ENCODE data around the gene DNAJB6.
A peak's percentile ranks its signal among the peaks of the same experiment; 100 is the strongest.

The DNAJB6 gene

GRCh38 chr7:157430721-157431120 is 93.9 kb downstream of the DNAJB6 start:
- no peak overlapping the region for H2BK120ac ChIP-seq (ENCODE audit: low read depth, low read length)
- no peaks in the 10 kb centered on the region for H3K79me2 ChIP-seq (ENCODE audit: control insufficient read depth, insufficient read depth, low read length)
- no peak overlapping the region for H4K5ac ChIP-seq (ENCODE audit: low read length)
- peaks cover 3% of the 10 kb centered on the region for H3K4me1 ChIP-seq (ENCODE audit: control insufficient read depth, low read depth, low read length)
- H2AK5ac ChIP-seq (ENCODE audit: low read length), result no peak overlapping the region
- no peak overlapping the region for H4K8ac ChIP-seq (ENCODE audit: low read depth, low read length)
- H3K9ac ChIP-seq (ENCODE audit: low read length), result no peak overlapping the region
- no peak overlapping the region for H2BK5ac ChIP-seq (ENCODE audit: low read length)
- no peak overlapping the region for H3K56ac ChIP-seq (ENCODE audit: low read length)
- no peaks in the 10 kb centered on the region for H3K36me3 ChIP-seq (ENCODE audit: control insufficient read depth, insufficient read depth, low read length)
- DNase-seq, result no peak
- H3K27me3 ChIP-seq (ENCODE audit: insufficient read depth, low read length, poor library complexity), result no peaks in the 10 kb centered on the region
- no peak overlapping the region for H3K4ac ChIP-seq (ENCODE audit: low read depth, low read length)
- H3K4me2 ChIP-seq (ENCODE audit: low read length), result no peak overlapping the region
- H3K18ac ChIP-seq (ENCODE audit: low read length), result no peak overlapping the region
- WGBS (ENCODE audit: extremely low coverage, insufficient coverage, low lambda C conversion rate), result no CpG with 5 or more reads among the region's 7 CpGs
- no peak overlapping the region for H2BK15ac ChIP-seq (replicated peaks; ENCODE audit: low read depth)
- no peak overlapping the region for H3K27ac ChIP-seq (ENCODE audit: low read depth, low read length)
- no peaks in the 10 kb centered on the region for H3K79me1 ChIP-seq (ENCODE audit: low read length)
- no peak overlapping the region for H3K23ac ChIP-seq (ENCODE audit: low read length)
- H3K4me3 ChIP-seq (ENCODE audit: low read length), result no peak overlapping the region

GRCh38 chr7:157431173-157431950 is 94.6 kb downstream of the DNAJB6 start:
- no peak for DNase-seq
- no peak overlapping the region for H3K23ac ChIP-seq (ENCODE audit: low read length)
- H2BK120ac ChIP-seq (ENCODE audit: low read depth, low read length), result no peak overlapping the region
- no peak overlapping the region for H3K9ac ChIP-seq (ENCODE audit: low read length)
- peaks cover 3% of the 10 kb centered on the region for H3K4me1 ChIP-seq (ENCODE audit: control insufficient read depth, low read depth, low read length)
- H3K79me2 ChIP-seq (ENCODE audit: control insufficient read depth, insufficient read depth, low read length), result no peaks in the 10 kb centered on the region
- H2BK15ac ChIP-seq (replicated peaks; ENCODE audit: low read depth), result no peak overlapping the region
- no peak overlapping the region for H2AK5ac ChIP-seq (ENCODE audit: low read length)
- WGBS (ENCODE audit: extremely low coverage, insufficient coverage, low lambda C conversion rate), result no CpG with 5 or more reads among the region's 29 CpGs
- no peak overlapping the region for H3K27ac ChIP-seq (ENCODE audit: low read depth, low read length)
- H3K56ac ChIP-seq (ENCODE audit: low read length), result no peak overlapping the region
- no peaks in the 10 kb centered on the region for H3K27me3 ChIP-seq (ENCODE audit: insufficient read depth, low read length, poor library complexity)
- no peak overlapping the region for H3K4me3 ChIP-seq (ENCODE audit: low read length)
- H3K4me2 ChIP-seq (ENCODE audit: low read length), result no peak overlapping the region
- no peaks in the 10 kb centered on the region for H3K36me3 ChIP-seq (ENCODE audit: control insufficient read depth, insufficient read depth, low read length)
- H4K8ac ChIP-seq (ENCODE audit: low read depth, low read length), result no peak overlapping the region
- no peaks in the 10 kb centered on the region for H3K79me1 ChIP-seq (ENCODE audit: low read length)
- no peak overlapping the region for H3K4ac ChIP-seq (ENCODE audit: low read depth, low read length)
- H2BK5ac ChIP-seq (ENCODE audit: low read length), result no peak overlapping the region
- H3K18ac ChIP-seq (ENCODE audit: low read length), result no peak overlapping the region
- H4K5ac ChIP-seq (ENCODE audit: low read length), result no peak overlapping the region

GRCh38 chr7:157431951-157432540 is 95.2 kb downstream of the DNAJB6 start:
- Histone ChIP-seq H3K4ac (ENCODE audit: low read depth, low read length) (no peak overlapping the region), H2BK120ac (ENCODE audit: low read depth, low read length) (no peak overlapping the region), H3K23ac (ENCODE audit: low read length) (no peak overlapping the region), H2BK15ac (replicated peaks; ENCODE audit: low read depth) (no peak overlapping the region), H3K9ac (ENCODE audit: low read length) (no peak overlapping the region), H4K5ac (ENCODE audit: low read length) (no peak overlapping the region), H3K27ac (ENCODE audit: low read depth, low read length) (no peak overlapping the region), H3K18ac (ENCODE audit: low read length) (no peak overlapping the region), H3K36me3 (ENCODE audit: control insufficient read depth, insufficient read depth, low read length) (no peaks in the 10 kb centered on the region), H3K27me3 (ENCODE audit: insufficient read depth, low read length, poor library complexity) (no peaks in the 10 kb centered on the region), H3K79me2 (ENCODE audit: control insufficient read depth, insufficient read depth, low read length) (no peaks in the 10 kb centered on the region), H4K8ac (ENCODE audit: low read depth, low read length) (no peak overlapping the region), H3K56ac (ENCODE audit: low read length) (peak overlapping the region; percentile 43), H3K4me3 (ENCODE audit: low read length) (no peak overlapping the region), H3K4me2 (ENCODE audit: low read length) (no peak overlapping the region), H3K79me1 (ENCODE audit: low read length) (no peaks in the 10 kb centered on the region), H2AK5ac (ENCODE audit: low read length) (no peak overlapping the region), H3K4me1 (ENCODE audit: control insufficient read depth, low read depth, low read length) (peaks cover 3% of the 10 kb centered on the region), H2BK5ac (ENCODE audit: low read length) (no peak overlapping the region)
- DNase-seq, result no peak
- no CpG with 5 or more reads among the region's 22 CpGs for WGBS (ENCODE audit: extremely low coverage, insufficient coverage, low lambda C conversion rate)

GRCh38 chr7:157432541-157432956 is 95.7 kb downstream of the DNAJB6 start:
- peak; percentile 95 for DNase-seq
- Histone ChIP-seq H3K79me2 (ENCODE audit: control insufficient read depth, insufficient read depth, low read length) (no peaks in the 10 kb centered on the region), H2AK5ac (ENCODE audit: low read length) (no peak overlapping the region), H3K36me3 (ENCODE audit: control insufficient read depth, insufficient read depth, low read length) (no peaks in the 10 kb centered on the region), H3K27ac (ENCODE audit: low read depth, low read length) (no peak overlapping the region), H3K27me3 (ENCODE audit: insufficient read depth, low read length, poor library complexity) (no peaks in the 10 kb centered on the region), H3K9ac (ENCODE audit: low read length) (no peak overlapping the region), H3K18ac (ENCODE audit: low read length) (no peak overlapping the region), H2BK120ac (ENCODE audit: low read depth, low read length) (no peak overlapping the region), H3K4me3 (ENCODE audit: low read length) (no peak overlapping the region), H3K4me1 (ENCODE audit: control insufficient read depth, low read depth, low read length) (peaks cover 3% of the 10 kb centered on the region), H2BK15ac (replicated peaks; ENCODE audit: low read depth) (no peak overlapping the region), H3K4me2 (ENCODE audit: low read length) (peak overlapping the region; percentile 20), H3K4ac (ENCODE audit: low read depth, low read length) (no peak overlapping the region), H3K79me1 (ENCODE audit: low read length) (no peaks in the 10 kb centered on the region), H3K56ac (ENCODE audit: low read length) (peak overlapping the region; percentile 43), H4K5ac (ENCODE audit: low read length) (no peak overlapping the region), H4K8ac (ENCODE audit: low read depth, low read length) (no peak overlapping the region), H2BK5ac (ENCODE audit: low read length) (no peak overlapping the region), H3K23ac (ENCODE audit: low read length) (no peak overlapping the region)
- WGBS (ENCODE audit: extremely low coverage, insufficient coverage, low lambda C conversion rate), result no CpG with 5 or more reads among the region's 17 CpGs

GRCh38 chr7:157432957-157433576 is 96.3 kb downstream of the DNAJB6 start:
- no CpG with 5 or more reads among the region's 18 CpGs for WGBS (ENCODE audit: extremely low coverage, insufficient coverage, low lambda C conversion rate)
- H3K23ac ChIP-seq (ENCODE audit: low read length), result no peak overlapping the region
- no peak overlapping the region for H3K4ac ChIP-seq (ENCODE audit: low read depth, low read length)
- no peak overlapping the region for H3K9ac ChIP-seq (ENCODE audit: low read length)
- no peak overlapping the region for H2BK15ac ChIP-seq (replicated peaks; ENCODE audit: low read depth)
- H3K27ac ChIP-seq (ENCODE audit: low read depth, low read length), result no peak overlapping the region
- no peak overlapping the region for H3K18ac ChIP-seq (ENCODE audit: low read length)
- H3K56ac ChIP-seq (ENCODE audit: low read length), result no peak overlapping the region
- H3K36me3 ChIP-seq (ENCODE audit: control insufficient read depth, insufficient read depth, low read length), result no peaks in the 10 kb centered on the region
- no peaks in the 10 kb centered on the region for H3K79me2 ChIP-seq (ENCODE audit: control insufficient read depth, insufficient read depth, low read length)
- peak overlapping the region; percentile 20 for H3K4me2 ChIP-seq (ENCODE audit: low read length)
- no peaks in the 10 kb centered on the region for H3K79me1 ChIP-seq (ENCODE audit: low read length)
- H4K5ac ChIP-seq (ENCODE audit: low read length), result no peak overlapping the region
- peaks cover 3% of the 10 kb centered on the region for H3K4me1 ChIP-seq (ENCODE audit: control insufficient read depth, low read depth, low read length)
- H2AK5ac ChIP-seq (ENCODE audit: low read length), result no peak overlapping the region
- no peak overlapping the region for H3K4me3 ChIP-seq (ENCODE audit: low read length)
- no peaks in the 10 kb centered on the region for H3K27me3 ChIP-seq (ENCODE audit: insufficient read depth, low read length, poor library complexity)
- DNase-seq, result no peak
- H2BK5ac ChIP-seq (ENCODE audit: low read length), result no peak overlapping the region
- no peak overlapping the region for H2BK120ac ChIP-seq (ENCODE audit: low read depth, low read length)
- H4K8ac ChIP-seq (ENCODE audit: low read depth, low read length), result no peak overlapping the region
